DOHH2 (cell line): ENCODE measurements around the gene CLRN3.

Experiments
- H3F3A ChIP-seq: fragments of 200-600 bp; sonication (generic), shearing (Covaris generic); 2 replicates; pipeline ENCODE4 v1.6.0; 2016; ENCODE audit warnings: antibody characterized with exemption, mild to moderate bottlenecking; ENCODE audit not compliant: control insufficient read depth, insufficient read depth
- H3K27ac ChIP-seq: fragments of 200-600 bp; sonication (generic); 2 replicates; pipeline ENCODE4 v1.5.1; 2014; ENCODE audit warnings: low read depth, mild to moderate bottlenecking, low read length, moderate library complexity
- H3K27me3 ChIP-seq: fragments of 200-600 bp; sonication (generic); 2 replicates; pipeline ENCODE4 v1.6.1; 2014; ENCODE audit warnings: mild to moderate bottlenecking, low read length, mixed read lengths; ENCODE audit not compliant: control insufficient read depth
- H3K36me3 ChIP-seq: fragments of 200-600 bp; sonication (generic); 2 replicates; pipeline ENCODE4 v1.6.1; 2014; ENCODE audit warnings: mild to moderate bottlenecking, low read length, moderate library complexity, mixed read lengths; ENCODE audit not compliant: control insufficient read depth
- H3K4me1 ChIP-seq: fragments of 200-600 bp; sonication (generic); 2 replicates; pipeline ENCODE4 v1.6.1; 2014; ENCODE audit warnings: mild to moderate bottlenecking, low read length, mixed read lengths; ENCODE audit not compliant: control insufficient read depth
- H3K4me2 ChIP-seq: fragments of 200-600 bp; sonication (generic); 2 replicates; pipeline ENCODE4 v1.6.0; 2014; ENCODE audit warnings: mild to moderate bottlenecking, low read length, moderate library complexity
- H3K4me3 ChIP-seq: fragments of 200-600 bp; sonication (generic); 2 replicates; pipeline ENCODE4 v1.5.1; 2014; ENCODE audit warnings: mild to moderate bottlenecking, low read length, mixed read lengths
- H3K79me2 ChIP-seq: fragments of 200-600 bp; sonication (generic); 2 replicates; pipeline ENCODE4 v1.6.1; 2014; ENCODE audit warnings: mild to moderate bottlenecking, low read length, mixed read lengths; ENCODE audit not compliant: control insufficient read depth
- H3K9me2 ChIP-seq: fragments of 200-600 bp; sonication (generic); replicated peaks from 2 replicates; pipeline ENCODE4 v1.6.1; 2014; ENCODE audit warnings: mild to moderate bottlenecking, low read length, mixed read lengths; ENCODE audit not compliant: control insufficient read depth
- H3K9me3 ChIP-seq: fragments of 200-600 bp; sonication (generic); 2 replicates; pipeline ENCODE4 v1.6.1; 2014; ENCODE audit warnings: antibody characterized with exemption, low read length, mixed read lengths; ENCODE audit not compliant: control insufficient read depth, insufficient read depth
- H4K20me1 ChIP-seq: fragments of 200-600 bp; sonication (generic); 2 replicates; pipeline ENCODE4 v1.6.0; 2014; ENCODE audit warnings: low read depth, mild to moderate bottlenecking, antibody characterized with exemption, low read length, moderate library complexity; ENCODE audit not compliant: control insufficient read depth, insufficient read depth
- EZH2phosphoT487 ChIP-seq: fragments of 200-600 bp; sonication (generic); IDR thresholded peaks from 2 replicates; pipeline ENCODE4 v1.6.1; 2017; ENCODE audit warnings: borderline replicate concordance, mild to moderate bottlenecking, antibody characterized with exemption, low read length, moderate library complexity, mixed read lengths
- TF ChIP-seq, protein P1 (sequence below): fragments of 200-600 bp; sonication (generic); IDR thresholded peaks from one replicate; pipeline ENCODE4 v1.5.1; 2014; ENCODE audit warnings: antibody characterized with exemption, mild to moderate bottlenecking, low read depth, low read length; ENCODE audit not compliant: poor library complexity, severe bottlenecking

CLRN3 gene

DNA sequence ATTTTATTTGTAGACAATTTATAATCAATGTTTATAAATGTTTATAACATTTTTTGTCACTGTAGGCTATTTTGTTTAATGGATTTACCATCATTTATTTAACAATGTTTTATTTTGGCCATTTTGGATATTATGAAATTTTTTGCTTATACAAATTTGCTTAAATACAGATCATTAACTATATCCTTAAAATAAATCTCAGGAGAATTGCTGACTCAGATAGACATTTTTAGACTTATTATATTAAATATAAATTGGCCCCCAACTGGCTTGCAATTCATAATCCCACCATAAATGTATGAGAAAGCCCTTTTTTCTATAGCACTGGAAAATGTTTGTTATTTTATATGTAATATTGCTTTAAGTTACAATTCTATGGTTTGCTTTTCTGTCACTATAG, 3.8 kb upstream of the CLRN3 start:
- Histone ChIP-seq H3K4me2 (no peak overlapping the region), H3K4me1 (no peaks in the 10 kb centered on the region), H3K9me3 (no peaks in the 10 kb centered on the region), H3K36me3 (no peaks in the 10 kb centered on the region), H4K20me1 (no peaks in the 10 kb centered on the region), H3K9me2 (no peaks in the 10 kb centered on the region), H3K27me3 (peaks cover 6% of the 10 kb centered on the region; the same call in 1 of the 2 replicates), H3F3A (no peaks in the 10 kb centered on the region), H3K4me3 (no peak overlapping the region), H3K27ac (no peak overlapping the region), H3K79me2 (no peaks in the 10 kb centered on the region)
- TF ChIP-seq, protein P1, sequence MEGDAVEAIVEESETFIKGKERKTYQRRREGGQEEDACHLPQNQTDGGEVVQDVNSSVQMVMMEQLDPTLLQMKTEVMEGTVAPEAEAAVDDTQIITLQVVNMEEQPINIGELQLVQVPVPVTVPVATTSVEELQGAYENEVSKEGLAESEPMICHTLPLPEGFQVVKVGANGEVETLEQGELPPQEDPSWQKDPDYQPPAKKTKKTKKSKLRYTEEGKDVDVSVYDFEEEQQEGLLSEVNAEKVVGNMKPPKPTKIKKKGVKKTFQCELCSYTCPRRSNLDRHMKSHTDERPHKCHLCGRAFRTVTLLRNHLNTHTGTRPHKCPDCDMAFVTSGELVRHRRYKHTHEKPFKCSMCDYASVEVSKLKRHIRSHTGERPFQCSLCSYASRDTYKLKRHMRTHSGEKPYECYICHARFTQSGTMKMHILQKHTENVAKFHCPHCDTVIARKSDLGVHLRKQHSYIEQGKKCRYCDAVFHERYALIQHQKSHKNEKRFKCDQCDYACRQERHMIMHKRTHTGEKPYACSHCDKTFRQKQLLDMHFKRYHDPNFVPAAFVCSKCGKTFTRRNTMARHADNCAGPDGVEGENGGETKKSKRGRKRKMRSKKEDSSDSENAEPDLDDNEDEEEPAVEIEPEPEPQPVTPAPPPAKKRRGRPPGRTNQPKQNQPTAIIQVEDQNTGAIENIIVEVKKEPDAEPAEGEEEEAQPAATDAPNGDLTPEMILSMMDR: no peak
- TF ChIP-seq EZH2phosphoT487: no peak

DNA sequence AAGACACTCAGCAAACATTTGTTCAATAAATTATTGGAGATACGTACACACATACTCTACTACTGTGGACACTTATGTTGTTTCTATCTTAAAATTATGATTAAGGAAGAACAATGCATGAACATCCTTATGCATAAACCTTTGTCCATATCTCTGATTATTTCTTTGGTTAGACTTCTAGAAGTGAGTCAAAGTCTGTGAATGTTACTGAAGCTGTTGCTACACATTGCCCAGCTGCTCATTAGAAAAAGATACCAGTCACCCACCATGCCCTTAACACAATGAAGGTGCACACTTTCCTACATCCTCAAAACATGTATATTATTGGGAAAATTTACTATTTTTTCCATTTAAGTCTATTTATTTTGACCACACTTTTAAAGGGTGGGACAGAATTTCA, 1.4 kb upstream of the CLRN3 start:
- Histone ChIP-seq H3K9me2 (no peaks in the 10 kb centered on the region), H3K27me3 (no peaks in the 10 kb centered on the region), H3F3A (no peaks in the 10 kb centered on the region), H3K36me3 (no peaks in the 10 kb centered on the region), H3K27ac (no peak overlapping the region), H3K4me1 (no peaks in the 10 kb centered on the region), H3K4me3 (no peak overlapping the region), H3K9me3 (no peaks in the 10 kb centered on the region), H4K20me1 (no peaks in the 10 kb centered on the region), H3K4me2 (no peak overlapping the region), H3K79me2 (no peaks in the 10 kb centered on the region)
- TF ChIP-seq, protein P1: no peak
- no peak for TF ChIP-seq EZH2phosphoT487

DNA sequence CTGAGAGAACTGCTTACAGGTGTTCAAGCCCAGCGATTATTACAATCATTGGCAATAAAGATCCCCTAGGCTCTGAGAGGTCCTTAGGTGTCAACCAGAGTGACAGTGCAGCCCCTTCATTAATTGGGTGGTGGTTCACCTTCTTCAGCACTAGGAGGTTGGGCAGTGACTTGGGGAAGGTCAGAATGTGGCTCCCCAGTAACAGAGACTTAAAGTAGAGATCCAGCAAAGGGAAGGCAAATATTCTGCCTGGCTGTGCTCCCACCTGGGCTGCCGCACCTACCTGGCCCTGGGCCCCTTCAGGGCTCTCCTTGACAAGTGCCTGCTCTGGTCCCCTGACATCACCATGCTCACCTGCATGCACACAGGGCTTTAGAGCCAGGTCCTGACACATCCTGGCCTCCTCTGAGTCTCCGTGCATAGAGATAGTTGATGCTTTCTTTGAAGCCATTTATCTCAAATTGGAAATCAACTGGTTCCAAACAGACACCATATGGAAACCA, 1.9 kb downstream of the CLRN3 start:
- Histone ChIP-seq H3K9me3 (no peaks in the 10 kb centered on the region), H3K9me2 (no peaks in the 10 kb centered on the region), H3K4me2 (no peak overlapping the region), H3K27me3 (no peaks in the 10 kb centered on the region), H3F3A (no peaks in the 10 kb centered on the region), H3K27ac (no peak overlapping the region), H3K36me3 (no peaks in the 10 kb centered on the region), H3K4me1 (no peaks in the 10 kb centered on the region), H3K4me3 (no peak overlapping the region), H3K79me2 (no peaks in the 10 kb centered on the region), H4K20me1 (no peaks in the 10 kb centered on the region)
- TF ChIP-seq EZH2phosphoT487: no peak
- TF ChIP-seq, protein P1: no peak

DNA sequence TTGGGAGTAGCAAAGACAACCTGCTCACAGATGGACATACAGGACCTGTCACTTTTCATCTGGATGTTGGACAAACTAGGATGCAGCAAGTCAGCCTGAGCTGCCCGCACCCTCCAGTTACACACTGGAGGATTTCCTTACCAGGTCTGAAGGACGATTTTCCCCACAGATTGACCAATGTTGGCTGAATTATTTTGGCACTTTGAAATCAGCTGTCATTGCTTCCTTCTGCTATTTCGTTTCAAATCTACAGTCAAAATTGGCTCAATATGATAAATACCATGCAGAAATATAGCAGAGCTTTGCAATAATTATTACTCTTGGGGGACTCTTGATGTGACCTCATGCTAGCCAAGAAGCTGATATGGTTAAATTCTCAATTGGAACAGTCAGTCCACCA, 2.5 kb downstream of the CLRN3 start:
- no peaks in the 10 kb centered on the region for H3K36me3 ChIP-seq
- H3K27me3 ChIP-seq: no peaks in the 10 kb centered on the region
- H3K9me3 ChIP-seq: no peaks in the 10 kb centered on the region
- H3K4me1 ChIP-seq: no peaks in the 10 kb centered on the region
- TF ChIP-seq EZH2phosphoT487: no peak
- TF ChIP-seq, protein P1: no peak
- H3K4me3 ChIP-seq: no peak overlapping the region
- no peaks in the 10 kb centered on the region for H3F3A ChIP-seq
- H3K79me2 ChIP-seq: no peaks in the 10 kb centered on the region
- no peak overlapping the region for H3K27ac ChIP-seq
- H3K4me2 ChIP-seq: no peak overlapping the region
- no peaks in the 10 kb centered on the region for H4K20me1 ChIP-seq
- H3K9me2 ChIP-seq: no peaks in the 10 kb centered on the region
